Hindlimb muscle (tissue), 1 donor: ENCODE measurements around the gene VPS26B. TPM values are rescaled to one million over a fixed set of nuclear protein-coding genes. Genes with fewer than 3 reads are reported as not detected.
"Not testable (repeated sequence)": the region's sequence is repeated elsewhere in the genome, so short reads cannot be mapped to it uniquely, and the experiment has no call there.

Experiments
- DNase-seq: peaks from one replicate; pipeline ENCODE4 v3.0.0-alpha.2; 2013
- polyA plus RNA-seq: library from polyadenylated mRNA; unstranded; fragments of 120-200 nt; gene quantifications from one replicate; pipeline ENCODE4 v1.2.1, GENCODE V29; 2013; ENCODE audit not compliant: insufficient read length

Gene VPS26B
- polyA plus RNA-seq = 29.0 TPM

DNA sequence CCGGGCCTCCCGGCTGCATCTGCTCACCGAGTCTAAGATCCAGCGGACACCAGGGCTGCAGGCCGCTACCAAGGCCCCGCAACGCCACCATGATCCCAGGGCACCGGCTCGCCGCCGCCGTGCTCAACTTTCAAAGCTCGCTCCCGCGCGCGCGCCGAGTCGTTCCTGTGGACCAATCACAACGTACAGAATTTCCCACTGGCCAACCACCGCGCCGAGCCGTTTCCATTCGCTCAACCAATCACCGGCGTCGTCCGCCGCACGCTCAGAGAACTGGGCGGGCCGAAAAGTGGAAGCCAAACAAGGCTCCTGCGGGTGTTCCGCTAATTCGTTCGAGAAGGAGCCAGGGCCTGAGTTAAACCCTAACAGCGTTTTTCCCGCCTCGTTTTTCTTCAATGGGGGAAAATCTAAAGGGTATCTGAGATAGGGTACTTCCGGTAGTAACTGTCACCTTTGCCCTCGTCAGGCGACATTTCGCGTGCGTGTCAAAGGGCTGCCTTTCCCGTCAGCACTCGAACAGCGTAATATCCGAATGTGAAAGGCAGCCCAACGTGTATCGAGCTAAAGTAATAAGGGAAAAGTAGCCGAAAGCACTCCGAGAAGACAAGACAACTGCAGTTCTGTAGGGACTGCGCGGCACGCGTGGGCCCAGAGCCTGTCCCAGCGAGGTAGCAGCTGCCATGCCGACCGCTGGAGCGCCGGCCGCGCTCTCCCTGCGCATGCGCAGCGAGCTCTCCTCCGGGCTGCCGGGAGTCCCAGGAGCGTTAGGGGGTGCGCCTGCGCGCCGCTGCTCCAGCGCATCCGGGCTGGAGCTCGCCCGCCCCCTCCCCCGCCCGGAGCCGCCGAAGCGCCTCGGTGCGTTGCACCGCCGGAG is at the start of gene VPS26B, which contains the start of gene NCAPD3:
VPS26B (plus strand) TSS at position 836 of the 874 bp plus-strand sequence. CDS start 452 bp downstream, outside the sequence.
NCAPD3 (minus strand) TSS at position 132 of the 874 bp plus-strand sequence; CDS start at position 91, 41 bp downstream.
- peak; percentile 98 for DNase-seq

DNA sequence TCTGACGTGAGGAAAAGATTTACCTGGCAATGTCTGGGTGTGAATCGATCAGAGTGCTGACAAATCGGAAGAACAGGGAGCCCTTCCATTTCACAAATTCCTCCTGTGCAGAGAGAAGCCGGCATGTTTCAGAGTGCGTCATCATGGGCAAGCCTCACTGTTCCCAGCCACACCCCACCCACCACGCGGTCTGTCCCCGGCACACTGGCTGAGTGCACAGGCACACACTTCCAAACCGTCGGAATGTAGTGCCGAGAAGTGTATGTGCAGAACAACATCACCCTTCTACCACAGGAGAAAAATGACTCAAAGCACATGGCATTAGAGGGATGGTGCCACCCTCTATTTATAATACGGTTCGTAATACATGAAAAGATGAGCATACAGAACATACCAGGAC is 48.2 kb upstream of the VPS26B start:
- no peak for DNase-seq

DNA sequence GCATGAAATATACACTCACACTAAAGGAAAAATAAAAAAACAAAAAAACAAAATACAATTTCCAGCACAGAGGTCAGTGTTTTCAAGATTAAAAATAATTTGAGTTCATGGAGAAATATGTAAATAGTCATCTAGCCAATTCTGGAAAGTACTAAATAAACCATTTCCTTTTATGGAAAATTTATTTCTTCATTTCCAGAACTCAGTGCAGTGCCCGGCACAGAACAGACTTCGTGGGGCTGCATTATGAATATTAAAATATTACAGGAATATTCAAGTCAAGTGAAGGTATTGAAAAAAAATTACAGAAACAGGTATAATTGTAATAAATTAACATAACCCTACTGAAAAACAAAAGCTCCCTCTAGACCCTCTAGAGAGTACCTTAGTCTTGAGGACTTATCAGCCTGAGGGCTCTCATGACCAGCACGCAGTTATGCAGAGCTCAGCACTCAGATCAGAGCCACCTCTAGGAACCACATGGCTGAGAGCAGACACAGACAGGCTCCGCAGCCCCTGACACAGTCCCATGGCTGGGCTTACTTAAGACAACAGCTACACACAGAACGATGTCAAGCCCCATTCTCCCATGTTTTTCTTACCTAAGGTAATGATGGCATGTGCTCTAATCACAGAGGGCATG is 46.3 kb upstream of the VPS26B start:
- no peak for DNase-seq

DNA sequence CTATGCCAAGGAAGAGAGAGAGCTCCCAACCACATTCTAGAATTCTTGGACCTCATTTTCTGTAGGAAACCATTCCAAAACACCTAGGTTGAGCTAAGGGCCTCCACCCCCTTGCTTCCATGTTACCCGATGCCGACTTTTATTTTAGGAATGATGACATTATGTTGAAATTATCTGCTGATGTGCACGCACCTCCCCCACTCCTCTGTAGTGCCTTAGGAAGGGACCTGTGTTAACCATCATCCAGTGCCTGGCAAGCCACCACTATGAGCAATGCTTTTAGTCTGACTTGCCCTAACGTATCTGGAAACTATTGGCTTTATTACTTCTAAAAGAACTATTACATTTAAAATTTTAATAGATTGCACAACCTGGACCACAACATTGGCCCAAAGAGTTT is 42.8 kb upstream of the VPS26B start:
- DNase-seq = no peak

DNA sequence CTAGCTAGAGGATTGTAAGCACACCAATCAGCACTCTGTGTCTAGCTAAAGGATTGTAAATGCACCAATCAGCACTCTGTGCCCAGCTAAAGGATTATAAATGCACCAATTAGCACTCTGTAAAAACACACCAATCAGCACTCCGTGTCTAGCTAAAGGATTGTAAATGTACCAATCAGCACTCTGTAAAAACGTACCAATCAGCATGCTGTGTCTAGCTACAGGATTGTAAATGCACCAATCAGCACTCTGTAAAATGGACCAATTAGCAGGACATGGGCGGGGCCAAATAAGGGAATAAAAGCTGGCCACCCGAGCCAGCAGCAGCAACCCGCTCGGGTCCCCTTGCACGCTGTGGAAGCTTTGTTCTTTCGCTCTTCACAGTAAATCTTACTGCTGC is 36.4 kb upstream of the VPS26B start:
- DNase-seq = not testable (repeated sequence)

DNA sequence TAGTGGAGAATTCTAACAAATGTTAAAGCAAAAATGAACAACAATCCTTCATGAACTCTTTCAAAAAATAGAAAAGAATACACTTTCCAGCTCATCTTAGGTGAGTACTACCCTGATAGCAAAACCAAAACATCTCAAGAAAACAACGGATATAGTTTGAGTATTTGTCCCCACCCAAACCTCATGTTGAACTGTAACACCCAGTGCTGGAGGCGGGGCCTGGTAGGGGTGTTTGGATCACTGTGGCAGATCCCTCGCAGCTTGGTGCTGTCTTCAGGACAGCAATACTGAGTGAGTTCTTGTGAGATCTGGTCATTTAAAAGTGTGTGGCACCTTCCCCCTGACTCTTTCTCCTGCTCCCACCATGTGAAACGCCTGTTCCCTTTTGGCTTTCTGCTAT is 27.7 kb upstream of the VPS26B start:
- DNase-seq = no peak

DNA sequence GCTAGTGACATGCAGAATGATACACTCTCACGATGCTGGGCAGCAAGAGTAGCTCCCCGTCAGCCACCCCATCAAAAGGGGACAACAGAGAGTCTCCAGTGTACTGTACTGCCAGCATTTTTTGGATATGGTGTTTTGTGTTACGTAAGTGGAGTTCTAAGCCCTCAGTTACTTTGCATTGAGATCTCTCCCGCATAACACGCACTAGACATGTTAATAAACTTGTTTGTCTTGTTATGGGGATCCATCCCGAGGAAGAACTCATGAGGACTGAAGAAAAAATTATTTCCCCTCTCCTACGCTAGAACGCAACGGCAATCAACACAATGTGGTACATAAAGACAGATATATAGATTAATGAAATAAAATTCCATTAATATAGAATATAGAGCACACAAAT is 24.9 kb upstream of the VPS26B start:
- DNase-seq = no peak

DNA sequence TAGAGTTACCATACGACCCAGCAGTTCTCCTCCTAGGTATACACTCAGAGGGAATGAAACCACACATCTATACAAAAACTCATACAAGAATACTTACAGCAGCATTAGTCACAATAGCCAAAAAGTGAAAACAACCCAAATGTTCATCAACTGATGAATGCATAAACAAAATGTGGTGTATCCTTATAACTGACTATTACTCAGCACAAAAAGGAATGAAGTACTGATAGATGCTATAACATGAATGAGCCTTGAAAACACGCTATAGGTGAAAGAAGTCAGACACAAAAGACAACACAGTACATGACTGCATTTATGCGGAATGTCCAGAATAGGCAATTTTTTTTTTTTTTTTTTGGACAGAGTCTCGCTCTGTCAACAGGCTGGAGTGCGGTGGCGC is 23.8 kb upstream of the VPS26B start:
- no peak for DNase-seq

DNA sequence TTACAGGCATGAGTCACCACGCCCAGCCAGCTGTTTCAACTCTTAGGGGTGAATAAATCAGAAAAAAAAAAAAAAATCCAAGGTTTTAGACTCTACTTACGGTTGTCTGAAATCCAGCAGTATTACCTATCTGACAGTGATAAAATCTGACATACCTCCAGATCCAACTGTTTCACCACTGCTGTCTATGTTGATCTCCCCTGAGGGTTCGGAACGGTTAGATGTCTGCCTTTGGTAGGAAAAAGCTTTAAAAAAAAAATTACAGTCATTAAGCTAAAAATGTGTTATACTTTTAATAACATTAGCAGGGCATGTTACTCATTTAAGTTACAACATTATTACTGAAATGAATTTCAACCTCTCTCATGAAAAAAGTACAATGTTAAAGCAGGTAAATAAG is 21.8 kb upstream of the VPS26B start:
- DNase-seq = no peak

DNA sequence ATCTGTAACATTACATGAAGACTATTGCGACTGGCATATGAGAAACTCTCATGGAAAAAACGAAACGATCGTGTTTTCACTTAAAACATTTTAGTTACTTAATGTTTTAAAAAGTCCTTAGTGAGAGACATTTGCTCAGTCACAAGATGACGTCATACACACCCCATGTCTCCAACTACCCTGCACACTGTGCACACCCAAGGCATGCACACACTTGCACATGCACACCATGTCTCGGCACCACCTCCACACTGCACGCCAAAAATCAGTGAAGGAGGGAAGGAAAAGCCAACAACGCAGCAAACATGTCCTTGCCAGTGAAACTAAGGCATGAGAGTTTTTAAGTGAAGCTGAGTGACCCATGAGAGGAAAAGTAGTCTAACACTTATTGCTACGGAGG is 18.7 kb upstream of the VPS26B start:
- DNase-seq = no peak

DNA sequence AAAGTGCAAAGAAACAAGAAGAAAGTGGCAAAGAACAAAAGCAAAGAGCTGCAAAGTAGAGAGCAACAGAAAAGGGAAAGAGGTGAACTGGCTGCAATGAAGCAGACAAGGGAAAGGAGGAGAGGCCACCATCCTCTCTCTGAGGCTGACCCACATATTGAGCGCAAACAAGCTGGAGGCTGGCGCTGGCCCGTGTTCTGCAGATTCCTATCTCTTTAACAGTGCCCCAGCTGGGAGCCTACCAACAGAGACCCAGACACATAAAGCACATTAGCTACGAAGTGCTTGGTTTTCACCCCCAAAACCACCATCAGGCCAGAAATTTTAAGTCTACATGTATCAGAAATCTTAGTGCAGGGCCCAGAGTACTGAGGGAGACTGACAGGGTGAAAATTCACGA is 18.3 kb upstream of the VPS26B start:
- DNase-seq = no peak

DNA sequence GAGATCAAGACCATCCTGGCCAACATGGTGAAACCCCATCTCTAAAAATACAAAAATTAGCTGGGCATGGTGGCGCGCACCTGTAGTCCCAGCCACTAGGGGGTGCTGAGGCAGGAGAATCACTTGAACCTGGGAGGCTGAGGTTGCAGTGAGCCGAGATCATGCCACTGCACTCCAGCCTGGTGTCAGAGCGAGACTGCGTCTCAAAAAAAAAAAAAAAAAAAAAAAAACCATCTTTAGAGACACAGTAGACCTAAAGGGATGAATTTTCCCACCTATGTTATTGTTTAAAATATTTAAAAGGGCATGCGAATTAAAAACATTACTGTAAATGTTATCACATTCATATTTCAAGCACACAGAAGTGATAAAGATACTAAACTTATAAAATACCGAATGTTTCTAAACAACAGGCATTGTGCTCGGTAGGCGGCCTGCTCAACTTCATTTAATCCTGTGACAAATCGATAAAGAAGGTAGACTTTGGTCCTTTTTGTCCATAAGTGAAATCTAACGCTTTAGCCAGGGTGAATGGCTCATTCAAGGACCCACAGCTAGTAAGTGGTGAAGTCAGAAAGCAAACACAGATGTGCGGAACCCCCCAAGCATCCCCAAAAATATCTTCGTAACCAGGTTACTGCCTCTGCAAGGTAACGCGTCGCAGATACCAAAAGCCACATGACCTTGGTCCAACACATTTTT is 16.8 kb upstream of the VPS26B start:
- no peak for DNase-seq

DNA sequence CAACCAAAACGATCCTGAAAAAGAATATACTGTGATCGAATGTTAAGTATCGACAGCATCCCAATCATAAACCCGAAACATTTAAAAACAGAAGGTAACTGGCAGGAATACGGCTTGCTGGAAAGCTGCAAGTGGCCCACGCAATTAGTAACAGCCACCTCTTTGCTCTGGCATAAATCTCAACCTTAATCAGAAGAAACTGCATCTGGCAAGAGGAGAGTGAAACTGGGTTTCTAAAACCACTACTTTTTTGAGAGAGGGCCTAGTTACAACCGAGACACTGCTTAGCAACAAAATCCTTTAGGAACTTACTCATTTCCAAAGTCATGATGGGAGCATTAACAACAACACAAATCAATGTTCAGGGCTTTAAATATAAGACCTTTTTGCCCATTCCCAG is 8.6 kb upstream of the VPS26B start:
- no peak for DNase-seq

DNA sequence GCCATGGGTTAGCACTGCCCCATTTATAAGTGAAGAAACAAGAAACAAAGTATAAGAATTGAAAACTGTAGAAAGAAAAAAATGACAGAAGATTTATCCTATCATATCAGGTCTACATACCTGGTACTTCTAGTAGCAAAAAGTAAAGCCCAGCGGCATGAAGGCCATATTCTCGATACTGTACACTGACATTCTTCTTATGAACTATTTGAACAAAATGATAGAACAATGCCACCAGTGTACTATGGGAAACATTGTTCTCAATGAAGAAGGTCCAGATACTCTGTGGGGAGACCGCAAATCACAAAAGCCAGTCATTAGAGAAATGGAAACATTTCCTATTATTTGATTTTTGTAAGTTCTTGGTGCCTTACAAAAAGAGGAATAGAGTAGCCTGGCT is 7.7 kb upstream of the VPS26B start:
- no peak for DNase-seq

DNA sequence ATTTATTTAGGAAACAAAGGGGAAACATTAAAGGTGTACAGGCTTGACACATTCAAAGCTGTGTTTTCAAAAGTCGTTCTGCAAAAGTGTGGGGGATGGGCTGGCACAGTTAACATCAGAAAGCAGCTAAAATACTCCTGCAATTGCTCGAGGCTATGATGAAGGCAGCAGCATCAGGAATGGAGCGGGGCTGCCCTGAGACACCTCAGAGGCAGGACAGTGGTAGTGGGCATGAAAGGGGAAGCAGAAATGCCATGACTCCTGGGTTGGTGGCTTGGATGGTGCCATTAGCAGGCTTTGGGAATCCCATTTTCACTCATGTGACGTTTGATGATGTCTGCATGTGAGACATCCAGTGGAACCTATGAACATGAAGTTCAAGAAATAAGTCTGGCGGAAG is 1.4 kb upstream of the VPS26B start:
- no peak for DNase-seq

DNA sequence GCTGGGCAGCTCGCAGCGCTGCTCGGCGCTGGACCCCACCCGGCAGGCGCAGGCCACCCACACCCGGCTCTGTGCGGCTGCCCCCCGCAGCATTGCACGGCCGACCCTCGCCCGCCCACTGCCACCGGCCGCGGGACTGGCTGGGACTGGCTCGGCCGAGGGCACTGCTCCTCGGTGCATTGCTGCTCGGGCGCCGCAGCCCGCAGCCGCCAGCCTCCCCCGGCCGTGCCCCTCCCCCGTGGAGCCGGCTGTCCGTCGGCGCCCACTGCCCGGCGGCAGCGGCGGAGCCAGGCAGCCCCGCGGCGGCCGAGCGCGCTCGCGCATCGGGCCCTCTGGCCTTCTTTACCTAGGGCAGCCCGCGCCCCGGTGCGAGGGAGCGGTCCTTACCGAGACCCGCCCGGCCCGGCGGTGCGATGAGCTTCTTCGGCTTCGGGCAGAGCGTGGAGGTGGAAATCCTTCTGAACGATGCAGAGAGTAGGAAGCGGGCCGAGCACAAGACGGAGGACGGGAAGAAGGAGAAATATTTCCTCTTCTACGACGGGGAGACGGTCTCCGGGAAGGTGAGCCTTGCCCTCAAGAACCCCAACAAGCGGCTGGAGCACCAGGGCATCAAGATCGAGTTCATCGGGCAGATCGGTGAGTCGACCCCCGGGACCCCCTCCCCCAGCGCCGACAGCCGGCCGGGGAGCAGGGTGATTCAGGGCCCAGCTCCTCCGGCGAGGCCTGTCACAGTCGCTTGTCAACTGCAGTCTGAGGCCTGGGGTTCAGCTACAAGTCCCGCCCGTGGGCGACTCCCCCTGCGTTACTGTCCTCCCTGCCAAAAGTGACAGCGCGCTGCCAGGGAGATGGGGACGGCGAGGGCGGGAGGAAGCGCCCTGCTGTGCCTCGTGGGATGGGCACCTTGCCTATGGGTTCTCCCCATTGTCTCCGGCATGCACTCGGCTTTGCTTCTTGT is 516 bp downstream of the VPS26B start:
- peak; percentile 19 for DNase-seq

DNA sequence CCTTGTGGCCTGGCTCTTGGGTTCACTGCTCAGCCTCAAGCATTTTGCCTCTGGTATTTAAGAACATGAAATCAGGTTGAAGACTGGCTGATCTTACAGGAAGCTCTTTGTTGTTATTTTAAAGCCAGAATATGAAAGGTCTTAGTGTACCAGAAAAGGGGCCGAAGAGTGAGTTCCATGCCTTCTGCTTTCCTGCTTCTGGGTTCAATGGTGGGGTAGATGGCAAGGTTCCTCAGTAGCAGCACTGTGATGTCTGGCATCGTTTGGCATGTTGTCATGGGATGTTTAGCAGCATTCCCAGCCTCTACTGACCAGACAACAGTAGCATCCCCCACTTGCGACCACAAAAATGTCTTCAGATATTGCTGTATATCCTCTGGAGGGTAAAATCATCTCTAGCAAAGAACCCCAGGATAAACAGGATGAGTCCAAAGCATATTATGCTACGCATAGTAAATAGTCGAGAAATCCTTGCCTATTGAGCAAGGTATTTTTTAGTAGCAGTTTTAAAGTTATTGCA is 2.4 kb downstream of the VPS26B start:
- DNase-seq = no peak

DNA sequence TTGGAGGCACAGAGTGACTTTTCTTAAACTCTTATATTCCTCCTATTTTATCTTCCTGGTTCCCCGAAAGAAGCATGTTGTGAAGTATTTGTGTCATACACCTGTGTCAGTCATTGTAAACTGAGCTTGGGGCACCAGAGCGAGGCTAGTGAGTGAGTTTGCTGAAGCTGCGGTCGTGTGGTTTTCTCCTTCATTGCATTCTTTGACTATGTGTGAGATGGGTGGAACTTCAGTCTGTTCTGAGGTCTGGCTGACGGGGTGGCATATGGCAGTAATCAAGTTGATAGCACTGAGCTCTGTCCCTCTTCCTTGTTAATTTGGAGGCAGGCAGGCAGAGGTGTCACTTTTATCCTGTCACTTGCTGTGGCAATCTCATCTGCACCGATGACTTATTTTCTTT is 4.2 kb downstream of the VPS26B start:
- no peak for DNase-seq

DNA sequence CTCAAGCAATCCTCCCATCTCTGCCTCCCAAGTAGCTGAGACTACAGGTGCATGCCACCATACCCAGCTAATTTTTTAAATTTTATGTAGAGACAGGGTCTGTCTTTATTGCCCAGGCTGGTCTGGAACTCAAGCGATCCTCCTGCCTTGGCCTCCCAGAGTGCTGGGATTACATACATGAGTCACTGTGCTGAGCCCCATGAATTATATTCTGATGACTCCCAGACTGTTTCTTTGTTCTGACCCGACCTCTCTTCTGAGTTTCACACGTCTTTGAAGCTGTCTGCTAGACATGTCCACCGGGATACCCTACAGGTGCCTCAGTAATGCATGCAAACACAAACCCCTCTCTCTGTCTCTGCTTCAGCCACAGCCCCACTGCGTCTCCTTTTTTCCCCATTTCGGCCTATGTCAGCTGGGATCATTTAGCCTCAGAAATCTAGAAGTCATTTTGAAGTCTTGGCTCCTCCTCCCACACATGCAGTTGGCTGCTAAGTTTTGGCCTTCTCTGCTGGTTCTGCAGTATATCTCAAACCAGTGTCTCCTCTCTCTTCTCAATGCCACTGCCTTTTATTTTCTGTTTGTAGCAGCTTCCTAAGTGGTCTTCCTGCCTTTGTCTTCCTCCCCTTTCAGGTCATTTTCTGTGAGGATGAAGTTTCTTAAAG is 4.8 kb downstream of the VPS26B start:
- DNase-seq = no peak

DNA sequence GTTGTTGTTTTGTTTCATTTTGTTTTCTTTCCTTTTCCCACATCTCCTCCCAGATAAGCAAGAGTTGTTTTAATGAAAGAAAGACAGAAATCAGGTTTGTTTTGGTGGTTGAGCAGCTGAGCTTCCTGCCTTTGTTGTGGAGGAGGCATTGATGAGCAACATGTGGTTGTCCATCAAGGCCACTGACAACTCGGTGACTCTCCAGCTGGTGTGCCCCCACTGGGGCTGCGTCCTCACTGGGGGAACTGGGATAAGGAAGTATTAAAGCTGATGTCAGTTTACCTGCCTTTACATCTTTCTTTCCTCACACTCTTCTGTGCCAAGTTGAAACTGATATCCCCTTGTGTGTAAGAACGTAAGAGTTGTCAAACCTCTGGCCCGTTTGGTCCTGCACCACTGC is 5.9 kb downstream of the VPS26B start:
- no peak for DNase-seq

DNA sequence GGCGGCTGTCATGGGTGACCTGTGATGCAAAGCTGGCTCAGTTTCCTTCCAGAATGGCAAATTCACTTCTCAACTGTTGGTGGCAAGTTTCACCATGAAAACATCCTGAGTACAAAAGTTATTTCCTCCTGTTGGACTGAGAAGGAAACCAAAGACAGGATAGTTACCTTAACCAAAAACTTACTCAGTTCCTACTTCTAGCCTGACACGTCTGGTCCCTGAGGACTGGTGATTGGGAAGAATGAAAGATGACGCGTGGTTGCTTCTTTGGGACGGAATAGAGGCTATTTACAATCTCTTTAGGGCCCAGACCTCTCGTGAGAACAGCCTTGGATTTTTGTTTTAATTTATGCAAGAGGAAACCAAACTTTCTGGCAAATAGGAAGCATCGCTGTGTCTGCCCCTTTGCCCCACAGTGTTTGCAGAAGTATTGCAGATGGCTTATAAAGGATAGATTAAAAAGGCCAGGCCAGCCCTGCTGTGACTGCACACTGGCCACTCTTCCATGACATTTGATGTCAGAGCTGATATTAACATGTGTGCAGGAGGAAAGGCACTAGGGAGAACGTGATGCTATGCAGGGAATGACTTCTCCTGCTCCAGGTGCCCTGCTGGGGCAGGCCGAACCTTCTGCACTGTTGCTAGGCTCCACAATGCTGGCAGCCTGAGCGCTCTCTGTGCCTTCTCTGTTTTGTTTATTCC is 7.6 kb downstream of the VPS26B start:
- no peak for DNase-seq
